GM23248 (cell line): ENCODE results near the gene IL36B. TPM values are rescaled to one million over a fixed set of nuclear protein-coding genes. Genes with fewer than 3 reads are reported as not detected.

Experiments
- DNase-seq: peaks from one replicate; pipeline ENCODE4 v3.0.0-alpha.2; 2015
- H2AFZ ChIP-seq: fragments of 200-600 bp; sonication (generic); 2 replicates; pipeline ENCODE4 v1.6.1; 2016; ENCODE audit warnings: antibody characterized with exemption
- H3F3A ChIP-seq: fragments of 200-600 bp; sonication (generic); 2 replicates; pipeline ENCODE4 v1.6.1; 2016; ENCODE audit warnings: mild to moderate bottlenecking, antibody characterized with exemption, mixed run types; ENCODE audit not compliant: insufficient read depth
- H3K27ac ChIP-seq: fragments of 200-600 bp; sonication (generic); 2 replicates; pipeline ENCODE4 v1.5.1; 2016; ENCODE audit warnings: mild to moderate bottlenecking
- H3K27me3 ChIP-seq: fragments of 200-600 bp; sonication (generic); replicated peaks from 2 replicates; pipeline ENCODE4 v1.6.1; 2016; ENCODE audit warnings: mild to moderate bottlenecking; ENCODE audit not compliant: insufficient read depth
- H3K36me3 ChIP-seq: fragments of 200-600 bp; sonication (generic); 2 replicates; pipeline ENCODE4 v1.6.1; 2016; ENCODE audit warnings: low read depth, mild to moderate bottlenecking
- H3K4me1 ChIP-seq: fragments of 200-600 bp; sonication (generic); 2 replicates; pipeline ENCODE4 v1.6.1; 2016; ENCODE audit warnings: mild to moderate bottlenecking; ENCODE audit not compliant: insufficient read depth
- H3K4me2 ChIP-seq: fragments of 200-600 bp; sonication (generic); one replicate; pipeline ENCODE4 v1.6.1; 2016; ENCODE audit warnings: mild to moderate bottlenecking; ENCODE audit not compliant: unreplicated experiment
- H3K4me3 ChIP-seq: fragments of 200-600 bp; sonication (generic); 2 replicates; pipeline ENCODE4 v1.5.1; 2016; ENCODE audit warnings: mild to moderate bottlenecking
- H3K79me2 ChIP-seq: fragments of 200-600 bp; sonication (generic); 2 replicates; pipeline ENCODE4 v1.6.1; 2016; ENCODE audit warnings: mild to moderate bottlenecking; ENCODE audit not compliant: insufficient read depth
- H3K9ac ChIP-seq: fragments of 200-600 bp; sonication (generic); 2 replicates; pipeline ENCODE4 v1.6.1; 2016; ENCODE audit warnings: mild to moderate bottlenecking
- H3K9me2 ChIP-seq: fragments of 200-600 bp; sonication (generic); 2 replicates; pipeline ENCODE4 v1.6.1; 2016; ENCODE audit warnings: mixed run types, mild to moderate bottlenecking, moderate library complexity; ENCODE audit not compliant: insufficient read depth
- H3K9me3 ChIP-seq: fragments of 200-600 bp; sonication (generic); one replicate; pipeline ENCODE4 v1.6.1; 2017; ENCODE audit warnings: low read depth
- H4K20me1 ChIP-seq: fragments of 200-600 bp; sonication (generic); 2 replicates; pipeline ENCODE4 v1.6.0; 2016; ENCODE audit not compliant: insufficient read depth
- EZH2 ChIP-seq: fragments of 200-600 bp; sonication (generic); IDR thresholded peaks from 2 replicates; pipeline ENCODE4 v1.6.1; 2018; ENCODE audit warnings: antibody characterized with exemption, mild to moderate bottlenecking; ENCODE audit not compliant: insufficient read depth, poor library complexity, severe bottlenecking
- EZH2phosphoT487 ChIP-seq: fragments of 200-600 bp; sonication (generic); IDR thresholded peaks from 2 replicates; pipeline ENCODE4 v1.6.1; 2018; ENCODE audit warnings: antibody characterized with exemption, moderate library complexity, mild to moderate bottlenecking, low read depth; ENCODE audit not compliant: insufficient read depth
- WGBS, 2 experiments: methylation state at CpG; one replicate each; pipeline ENCODE4 v1.1.6; 2015 to 2017; ENCODE audit warnings: low lambda C conversion rate in 2 of 2, low coverage in 1 of 2; ENCODE audit errors: missing lambda C conversion rate in 2 of 2; 5-methylcytosine and 5-hydroxymethylcytosine counted together
- in situ Hi-C: fragments of 300-500 bp; cut with MboI; formaldehyde crosslinking; loops from 2 replicates; pipeline ENCODE4 v1.15.0; 2020
- polyA plus RNA-seq: library from polyadenylated mRNA; unstranded; fragments of >200 nt; fragmentation: Nextera tagmentation; extraction: Ambion mirVana; gene quantifications from 2 replicates; pipeline ENCODE4 v1.2.1, GENCODE V29; 2016
- total RNA-seq: library from RNA; depleted of rRNA; stranded (reverse); fragments of >200 nt; shearing (Covaris generic); gene quantifications from 2 replicates; pipeline ENCODE4 v1.2.3, GENCODE V29; 2014

IL36B gene
- total and polyA plus RNA-seq, 2 experiments from 2014 or later = not detected

DNA sequence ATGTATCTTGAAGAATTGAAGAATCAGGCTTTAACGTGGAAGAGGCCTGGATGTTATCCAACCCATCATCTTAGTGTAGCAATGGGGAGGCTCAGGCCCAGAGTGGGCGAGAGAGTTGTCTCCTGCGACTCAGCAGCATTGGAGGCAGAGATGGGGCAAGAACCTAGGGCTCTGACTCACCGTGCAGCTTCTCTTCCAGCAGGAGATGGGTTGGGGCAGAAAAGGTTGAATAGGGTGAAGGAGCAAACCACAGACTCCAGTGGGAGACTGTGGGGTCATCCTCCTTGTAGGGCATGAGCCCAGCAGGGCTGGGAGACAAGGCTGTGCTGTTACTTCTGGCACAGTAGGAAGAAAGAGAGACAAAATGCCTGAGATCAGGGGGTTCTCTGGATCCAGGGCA is 7.7 kb upstream of the IL36B start:
- Histone ChIP-seq H3K4me3 (no peak overlapping the region), H2AFZ (no peak overlapping the region), H3K79me2 (no peaks in the 10 kb centered on the region), H3F3A (no peaks in the 10 kb centered on the region), H3K4me1 (0 out of 2 replicates have a peak, but pooled peaks cover 5% of the 10 kb centered on the region), H3K27me3 (peaks cover 22% of the 10 kb centered on the region), H4K20me1 (no peaks in the 10 kb centered on the region), H3K9me3 (no peaks in the 10 kb centered on the region), H3K4me2 (no peak overlapping the region), H3K36me3 (no peaks in the 10 kb centered on the region), H3K9ac (no peak overlapping the region), H3K27ac (no peak overlapping the region), H3K9me2 (no peaks in the 10 kb centered on the region)
- TF ChIP-seq EZH2 (no peak), EZH2phosphoT487 (no peak)
- peak; percentile 64 for DNase-seq
- in situ Hi-C loops = no loop called here
- WGBS, 2 experiments = 24 to 27% methylated on average over 4 of the region's 4 CpGs

DNA sequence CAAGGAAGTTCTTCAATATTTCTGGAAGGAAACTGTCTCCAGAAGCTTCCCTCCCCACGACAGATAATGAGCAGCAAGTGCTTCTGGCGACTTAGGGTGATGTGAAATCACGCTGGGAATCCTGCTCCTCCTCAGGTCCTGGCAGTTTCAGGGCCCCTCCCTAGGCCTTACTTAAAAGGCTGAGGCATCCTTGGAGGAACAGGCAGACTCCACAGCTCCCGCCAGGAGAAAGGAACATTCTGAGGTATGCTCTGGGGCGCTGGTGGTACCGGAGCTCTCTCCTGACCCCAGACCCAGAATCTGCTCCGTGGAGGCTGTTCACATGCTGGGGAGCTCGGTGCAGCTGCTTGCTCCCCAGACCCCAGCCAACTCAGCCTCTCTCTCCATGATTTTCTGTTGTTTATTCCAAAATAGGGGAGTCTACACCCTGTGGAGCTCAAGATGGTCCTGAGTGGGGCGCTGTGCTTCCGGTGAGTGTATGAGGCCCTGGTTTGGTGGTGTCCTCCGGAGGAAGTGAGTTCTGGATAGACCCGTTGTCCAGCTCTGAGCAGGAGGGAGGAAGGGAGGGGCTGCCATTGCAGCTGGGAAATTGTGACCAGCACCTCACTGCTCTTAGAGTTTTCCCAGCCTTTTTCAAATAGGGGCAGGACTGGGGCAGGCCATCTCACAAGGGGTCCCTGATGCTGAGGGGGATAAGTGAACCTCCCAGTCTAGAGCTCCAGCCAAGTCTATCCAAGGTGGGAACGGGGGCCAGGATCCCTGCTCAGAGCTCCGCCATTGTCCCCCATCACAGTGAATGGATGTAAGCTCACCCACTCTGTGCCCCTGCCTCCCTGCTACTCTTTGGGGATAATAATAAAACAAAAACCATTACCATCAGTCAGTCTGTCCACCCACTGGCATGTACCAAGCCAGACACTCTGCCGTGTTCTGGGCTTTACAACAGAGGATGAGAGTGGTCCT is 6.6 kb upstream of the IL36B start, which contains the start of gene IL36RN:
Gene IL36RN (plus strand): TSS at position 201 of the 963 bp plus-strand sequence. CDS start 241 bp downstream, at position 442.
- WGBS, 2 experiments = 49 to 53% methylated on average over 15 of the region's 15 CpGs
- no peak within 1 kb of the TSS for H2AFZ ChIP-seq
- no peak within 1 kb of the TSS for H3K9ac ChIP-seq
- TF ChIP-seq EZH2 = no peak
- TF ChIP-seq EZH2phosphoT487 = no peak
- H3K4me1 ChIP-seq = 0 out of 2 replicates have a peak, but pooled peaks cover 5% of the 10 kb centered on the region
- no peak for DNase-seq
- no peak within 1 kb of the TSS for H3K4me2 ChIP-seq
- H4K20me1 ChIP-seq = no peaks in the 10 kb centered on the region
- in situ Hi-C loops = no loop called here
- H3F3A ChIP-seq = no peaks in the 10 kb centered on the region
- no peaks in the 10 kb centered on the region for H3K9me3 ChIP-seq
- H3K36me3 ChIP-seq = no peaks in the 10 kb centered on the region
- H3K79me2 ChIP-seq = no peaks in the 10 kb centered on the region
- peaks cover 17% of the 10 kb centered on the region; the same call in 1 of the 2 replicates for H3K27me3 ChIP-seq
- H3K27ac ChIP-seq = no peak within 1 kb of the TSS
- H3K9me2 ChIP-seq = no peaks in the 10 kb centered on the region
- H3K4me3 ChIP-seq = no peak within 1 kb of the TSS

DNA sequence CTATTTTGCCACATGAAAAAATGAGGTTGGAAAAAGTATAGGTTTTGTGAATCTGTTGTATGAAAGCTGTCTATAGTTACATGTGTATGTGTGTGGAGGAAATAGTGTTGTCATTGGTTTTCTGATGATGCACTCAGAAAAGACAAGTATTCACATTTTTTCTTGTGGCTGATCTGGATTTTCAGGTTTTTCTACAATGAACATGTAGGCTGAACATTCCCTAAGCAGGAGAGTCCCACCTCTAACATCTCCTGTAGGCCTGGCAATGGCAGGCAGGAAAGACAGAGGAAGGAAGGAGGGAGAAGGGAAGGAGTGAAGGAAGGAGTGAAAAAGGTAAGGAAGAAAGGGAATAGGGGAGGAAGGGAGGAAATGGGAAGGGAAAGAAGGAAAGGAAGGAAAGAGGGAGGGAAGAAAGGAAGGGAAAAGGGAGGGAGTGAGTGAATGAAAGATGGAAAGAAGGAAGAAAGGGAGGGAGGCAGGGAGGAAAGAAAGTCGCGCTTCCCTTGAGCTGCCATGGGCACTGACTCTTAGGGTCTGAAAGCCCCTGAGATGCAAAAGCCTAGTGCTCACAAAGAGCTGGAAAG is 5.8 kb upstream of the IL36B start:
- no peaks in the 10 kb centered on the region for H3K79me2 ChIP-seq
- 0 out of 2 replicates have a peak, but pooled peaks cover 5% of the 10 kb centered on the region for H3K4me1 ChIP-seq
- DNase-seq = no peak
- peaks cover 17% of the 10 kb centered on the region for H3K27me3 ChIP-seq
- H3K9me2 ChIP-seq = no peaks in the 10 kb centered on the region
- in situ Hi-C loops = no loop called here
- H3K9ac ChIP-seq = no peak overlapping the region
- no peak overlapping the region for H2AFZ ChIP-seq
- no peak for TF ChIP-seq EZH2phosphoT487
- TF ChIP-seq EZH2 = no peak
- WGBS, 2 experiments = 69 to 100% methylated on average over 1 to 2 of the region's 2 CpGs
- no peak overlapping the region for H3K4me3 ChIP-seq
- no peaks in the 10 kb centered on the region for H3K9me3 ChIP-seq
- no peaks in the 10 kb centered on the region for H3K36me3 ChIP-seq
- H3K27ac ChIP-seq = no peak overlapping the region
- no peak overlapping the region for H3K4me2 ChIP-seq
- no peaks in the 10 kb centered on the region for H4K20me1 ChIP-seq
- H3F3A ChIP-seq = no peaks in the 10 kb centered on the region

DNA sequence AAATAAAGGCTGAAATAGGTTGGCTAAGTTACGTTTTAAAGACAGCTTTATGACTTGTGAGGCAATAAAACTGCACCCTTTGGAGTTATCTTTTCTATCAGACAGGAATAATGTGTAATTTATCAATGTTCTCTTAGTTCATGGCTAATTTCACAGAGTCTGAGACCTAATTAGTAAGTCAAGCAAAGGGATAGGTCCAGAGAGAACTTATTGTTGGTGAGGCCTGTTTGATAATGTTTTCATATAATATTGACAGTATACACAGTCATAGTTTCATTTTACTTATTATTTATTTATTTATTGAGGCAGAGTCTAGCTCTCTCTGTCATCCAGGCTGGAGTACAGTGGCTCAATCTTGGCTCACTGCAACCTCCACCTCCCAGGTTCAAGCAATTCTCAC is 4.5 kb upstream of the IL36B start:
- 12 to 17% methylated on average over 1 of the region's 1 CpG for WGBS, 2 experiments
- H3K9ac ChIP-seq = no peak overlapping the region
- H4K20me1 ChIP-seq = no peaks in the 10 kb centered on the region
- H3K27me3 ChIP-seq = peaks cover 25% of the 10 kb centered on the region
- TF ChIP-seq EZH2 (no peak), EZH2phosphoT487 (no peak)
- no peaks in the 10 kb centered on the region for H3F3A ChIP-seq
- in situ Hi-C loops = no loop called here
- H3K4me1 ChIP-seq = 0 out of 2 replicates have a peak, but pooled peaks cover 5% of the 10 kb centered on the region
- H2AFZ ChIP-seq = no peak overlapping the region
- H3K36me3 ChIP-seq = no peaks in the 10 kb centered on the region
- no peaks in the 10 kb centered on the region for H3K79me2 ChIP-seq
- no peak overlapping the region for H3K27ac ChIP-seq
- H3K4me3 ChIP-seq = no peak overlapping the region
- no peak overlapping the region for H3K4me2 ChIP-seq
- H3K9me3 ChIP-seq = no peaks in the 10 kb centered on the region
- no peaks in the 10 kb centered on the region for H3K9me2 ChIP-seq
- DNase-seq = no peak
